ENCODE data around the gene EPS8.

GRCh38 chr12:15608406-15608805 is 180.8 kb downstream of the EPS8 start:
- TF ChIP-seq CTCF (optimal IDR thresholded peaks at IDR 0.05 in 1 of 3, IDR thresholded peaks at IDR 0.05 in 1 of 3, conservative IDR thresholded peaks at IDR 0.05 in 1 of 3; ENCODE audit: extremely low read depth in 1 of 3, insufficient read depth in 2 of 3, low read length in 3 of 3) (no peak), EZH2 (IDR thresholded peaks at IDR 0.05; ENCODE audit: low read length) (no peak)
